ENCODE data around the gene DDX23. TPM values are rescaled to one million over a fixed set of nuclear protein-coding genes. Genes with fewer than 3 reads are reported as not detected.
A peak's percentile ranks its signal among the peaks of the same experiment; 100 is the strongest.
"Not testable (repeated sequence)": the region's sequence is repeated elsewhere in the genome, so short reads cannot be mapped to it uniquely, and the experiment has no call there.

The DDX23 gene
- total RNA-seq, 1 experiment from 2014 or later, result 37.0 TPM

GRCh38 chr12:48868451-48868850, 16.5 kb upstream of the DDX23 start:
- Histone ChIP-seq H3K79me2 (ENCODE audit: low read length) (no peaks in the 10 kb centered on the region), H4K20me1 (ENCODE audit: insufficient read depth, low read depth, low read length) (no peaks in the 10 kb centered on the region), H3K9me2 (replicated peaks; ENCODE audit: insufficient read depth, low read length) (no peaks in the 10 kb centered on the region), H3K27ac (ENCODE audit: low read length) (no peak overlapping the region), H3K9ac (ENCODE audit: low read length) (no peak overlapping the region), H3K27me3 (ENCODE audit: low read length) (no peaks in the 10 kb centered on the region), H3K36me3 (ENCODE audit: insufficient read depth, low read length) (no peaks in the 10 kb centered on the region), H3K4me2 (ENCODE audit: low read depth, low read length, poor library complexity, severe bottlenecking) (no peak overlapping the region), H3K4me1 (ENCODE audit: low read length) (peaks cover 16% of the 10 kb centered on the region), H3K4me3 (ENCODE audit: low read length) (no peak overlapping the region), H3K9me3 (ENCODE audit: low read length) (no peaks in the 10 kb centered on the region), H2AFZ (ENCODE audit: low read length) (no peak overlapping the region)
- DNase-seq, result no peak

GRCh38 chr12:48866052-48866711, 14.2 kb upstream of the DDX23 start:
- H3K27ac ChIP-seq (ENCODE audit: low read length), result no peak overlapping the region
- no peaks in the 10 kb centered on the region for H3K27me3 ChIP-seq (ENCODE audit: low read length)
- no peaks in the 10 kb centered on the region for H3K9me2 ChIP-seq (replicated peaks; ENCODE audit: insufficient read depth, low read length)
- H3K9ac ChIP-seq (ENCODE audit: low read length), result peak overlapping the region; percentile 62
- no peaks in the 10 kb centered on the region for H3K36me3 ChIP-seq (ENCODE audit: insufficient read depth, low read length)
- H4K20me1 ChIP-seq (ENCODE audit: insufficient read depth, low read depth, low read length), result no peaks in the 10 kb centered on the region
- H2AFZ ChIP-seq (ENCODE audit: low read length), result peak overlapping the region; percentile 89
- H3K4me2 ChIP-seq (ENCODE audit: low read depth, low read length, poor library complexity, severe bottlenecking), result peak overlapping the region; percentile 80
- H3K79me2 ChIP-seq (ENCODE audit: low read length), result no peaks in the 10 kb centered on the region
- no peaks in the 10 kb centered on the region for H3K9me3 ChIP-seq (ENCODE audit: low read length)
- no peak for DNase-seq
- peak overlapping the region; percentile 69; the same call in 1 of the 2 replicates for H3K4me3 ChIP-seq (ENCODE audit: low read length)
- peaks cover 16% of the 10 kb centered on the region for H3K4me1 ChIP-seq (ENCODE audit: low read length)

- H3K9me3 ChIP-seq (ENCODE audit: low read length), result no peaks in the 10 kb centered on the region
- peaks cover 16% of the 10 kb centered on the region for H3K4me1 ChIP-seq (ENCODE audit: low read length)
- DNase-seq, result peak; percentile 93
- no peaks in the 10 kb centered on the region for H3K27me3 ChIP-seq (ENCODE audit: low read length)
- no peaks in the 10 kb centered on the region for H3K79me2 ChIP-seq (ENCODE audit: low read length)
- H3K27ac ChIP-seq (ENCODE audit: low read length), result no peak within 1 kb of the TSS
- no peaks in the 10 kb centered on the region for H3K9me2 ChIP-seq (replicated peaks; ENCODE audit: insufficient read depth, low read length)
- H4K20me1 ChIP-seq (ENCODE audit: insufficient read depth, low read depth, low read length), result no peaks in the 10 kb centered on the region
- H2AFZ ChIP-seq (ENCODE audit: low read length), result peak within 1 kb of the TSS; percentile 89
- peak within 1 kb of the TSS; percentile 80 for H3K4me2 ChIP-seq (ENCODE audit: low read depth, low read length, poor library complexity, severe bottlenecking)
- H3K4me3 ChIP-seq (ENCODE audit: low read length), result peak within 1 kb of the TSS; percentile 69
- peak within 1 kb of the TSS; percentile 62 for H3K9ac ChIP-seq (ENCODE audit: low read length)
- H3K36me3 ChIP-seq (ENCODE audit: insufficient read depth, low read length), result no peaks in the 10 kb centered on the region
Measured at GRCh38 chr12:48865281-48866051, 13.5 kb upstream of the DDX23 start, which contains the start of gene RND1. RND1 (minus strand) TSS chr12:48865870; CDS start chr12:48865767, 103 bp downstream.

GRCh38 chr12:48863291-48863690, 11.3 kb upstream of the DDX23 start:
- Histone ChIP-seq H3K27ac (ENCODE audit: low read length) (no peak overlapping the region), H3K4me2 (ENCODE audit: low read depth, low read length, poor library complexity, severe bottlenecking) (no peak overlapping the region), H2AFZ (ENCODE audit: low read length) (no peak overlapping the region)

GRCh38 chr12:48862760-48863159, 10.8 kb upstream of the DDX23 start:
- Histone ChIP-seq H3K9me3 (ENCODE audit: low read length) (no peaks in the 10 kb centered on the region), H4K20me1 (ENCODE audit: insufficient read depth, low read depth, low read length) (no peaks in the 10 kb centered on the region), H3K9ac (ENCODE audit: low read length) (no peak overlapping the region), H3K4me1 (ENCODE audit: low read length) (peaks cover 23% of the 10 kb centered on the region), H3K36me3 (ENCODE audit: insufficient read depth, low read length) (no peaks in the 10 kb centered on the region), H3K9me2 (replicated peaks; ENCODE audit: insufficient read depth, low read length) (no peaks in the 10 kb centered on the region), H3K27me3 (ENCODE audit: low read length) (no peaks in the 10 kb centered on the region), H3K4me3 (ENCODE audit: low read length) (no peak overlapping the region), H3K4me2 (ENCODE audit: low read depth, low read length, poor library complexity, severe bottlenecking) (no peak overlapping the region), H2AFZ (ENCODE audit: low read length) (no peak overlapping the region), H3K79me2 (ENCODE audit: low read length) (no peaks in the 10 kb centered on the region), H3K27ac (ENCODE audit: low read length) (no peak overlapping the region)
- no peak for DNase-seq

More at GRCh38 chr12:48863291-48863690, 11.3 kb upstream of the DDX23 start:
- H4K20me1 ChIP-seq (ENCODE audit: insufficient read depth, low read depth, low read length), result no peaks in the 10 kb centered on the region
- H3K36me3 ChIP-seq (ENCODE audit: insufficient read depth, low read length), result no peaks in the 10 kb centered on the region
- no peaks in the 10 kb centered on the region for H3K9me2 ChIP-seq (replicated peaks; ENCODE audit: insufficient read depth, low read length)
- H3K4me3 ChIP-seq (ENCODE audit: low read length), result no peak overlapping the region
- H3K27me3 ChIP-seq (ENCODE audit: low read length), result no peaks in the 10 kb centered on the region
- H3K9ac ChIP-seq (ENCODE audit: low read length), result no peak overlapping the region
- H3K4me1 ChIP-seq (ENCODE audit: low read length), result peaks cover 17% of the 10 kb centered on the region
- DNase-seq, result no peak
- no peaks in the 10 kb centered on the region for H3K9me3 ChIP-seq (ENCODE audit: low read length)
- H3K79me2 ChIP-seq (ENCODE audit: low read length), result no peaks in the 10 kb centered on the region

- no peak overlapping the region for H3K27ac ChIP-seq (ENCODE audit: low read length)
- H3K9me3 ChIP-seq (ENCODE audit: low read length), result no peaks in the 10 kb centered on the region
- no peaks in the 10 kb centered on the region for H3K9me2 ChIP-seq (replicated peaks; ENCODE audit: insufficient read depth, low read length)
- H2AFZ ChIP-seq (ENCODE audit: low read length), result no peak overlapping the region
- H3K4me2 ChIP-seq (ENCODE audit: low read depth, low read length, poor library complexity, severe bottlenecking), result no peak overlapping the region
- H4K20me1 ChIP-seq (ENCODE audit: insufficient read depth, low read depth, low read length), result no peaks in the 10 kb centered on the region
- no peak overlapping the region for H3K4me3 ChIP-seq (ENCODE audit: low read length)
- H3K27me3 ChIP-seq (ENCODE audit: low read length), result no peaks in the 10 kb centered on the region
- H3K79me2 ChIP-seq (ENCODE audit: low read length), result no peaks in the 10 kb centered on the region
- H3K9ac ChIP-seq (ENCODE audit: low read length), result no peak overlapping the region
- DNase-seq, result no peak
- H3K4me1 ChIP-seq (ENCODE audit: low read length), result peaks cover 34% of the 10 kb centered on the region
- no peaks in the 10 kb centered on the region for H3K36me3 ChIP-seq (ENCODE audit: insufficient read depth, low read length)
Measured at GRCh38 chr12:48861111-48861510, 9.1 kb upstream of the DDX23 start.

- not testable (repeated sequence) for DNase-seq; H3K27me3 ChIP-seq (ENCODE audit: low read length); H3K79me2 ChIP-seq (ENCODE audit: low read length); H3K4me3 ChIP-seq (ENCODE audit: low read length); H4K20me1 ChIP-seq (ENCODE audit: insufficient read depth, low read depth, low read length); H3K9me2 ChIP-seq (replicated peaks; ENCODE audit: insufficient read depth, low read length); H3K27ac ChIP-seq (ENCODE audit: low read length); H3K4me2 ChIP-seq (ENCODE audit: low read depth, low read length, poor library complexity, severe bottlenecking); H2AFZ ChIP-seq (ENCODE audit: low read length); H3K9me3 ChIP-seq (ENCODE audit: low read length); H3K36me3 ChIP-seq (ENCODE audit: insufficient read depth, low read length); H3K9ac ChIP-seq (ENCODE audit: low read length)
- H3K4me1 ChIP-seq (ENCODE audit: low read length), result peaks cover 25% of the 10 kb centered on the region
Measured at GRCh38 chr12:48860236-48860635, 8.3 kb upstream of the DDX23 start.

GRCh38 chr12:48859607-48860006, 7.6 kb upstream of the DDX23 start:
- Histone ChIP-seq H3K9ac (ENCODE audit: low read length) (no peak overlapping the region), H3K4me1 (ENCODE audit: low read length) (peaks cover 20% of the 10 kb centered on the region), H3K4me3 (ENCODE audit: low read length) (no peak overlapping the region), H4K20me1 (ENCODE audit: insufficient read depth, low read depth, low read length) (no peaks in the 10 kb centered on the region), H3K79me2 (ENCODE audit: low read length) (no peaks in the 10 kb centered on the region), H3K4me2 (ENCODE audit: low read depth, low read length, poor library complexity, severe bottlenecking) (no peak overlapping the region), H3K27me3 (ENCODE audit: low read length) (no peaks in the 10 kb centered on the region), H3K27ac (ENCODE audit: low read length) (no peak overlapping the region), H3K36me3 (ENCODE audit: insufficient read depth, low read length) (no peaks in the 10 kb centered on the region), H3K9me2 (replicated peaks; ENCODE audit: insufficient read depth, low read length) (no peaks in the 10 kb centered on the region), H2AFZ (ENCODE audit: low read length) (no peak overlapping the region), H3K9me3 (ENCODE audit: low read length) (no peaks in the 10 kb centered on the region)
- DNase-seq, result no peak

Data from Karpas-422 (cell line).